Prostate gland (tissue), 2 donors: ENCODE data around the gene TIMM17A.

Experiments
- POLR2AphosphoS5 ChIP-seq: sonication (generic); formaldehyde crosslinking; IDR thresholded peaks from one replicate; pipeline ENCODE4 v1.6.1; 2017; ENCODE audit warnings: antibody characterized with exemption
- TF ChIP-seq, protein P1 (sequence below), 4 experiments: fragments of 200-600 bp in 2 of 4; fragments of 450-650 bp in 2 of 4; sonication (generic) in 2 of 4; IDR thresholded peaks; 1 replicate in 3 of 4; 2 replicates in 1 of 4; pipeline ENCODE4 v1.5.1; 2016 to 2019; ENCODE audit warnings: antibody characterized with exemption in 4 of 4, mild to moderate bottlenecking in 2 of 4, moderate library complexity in 2 of 4

DNA sequence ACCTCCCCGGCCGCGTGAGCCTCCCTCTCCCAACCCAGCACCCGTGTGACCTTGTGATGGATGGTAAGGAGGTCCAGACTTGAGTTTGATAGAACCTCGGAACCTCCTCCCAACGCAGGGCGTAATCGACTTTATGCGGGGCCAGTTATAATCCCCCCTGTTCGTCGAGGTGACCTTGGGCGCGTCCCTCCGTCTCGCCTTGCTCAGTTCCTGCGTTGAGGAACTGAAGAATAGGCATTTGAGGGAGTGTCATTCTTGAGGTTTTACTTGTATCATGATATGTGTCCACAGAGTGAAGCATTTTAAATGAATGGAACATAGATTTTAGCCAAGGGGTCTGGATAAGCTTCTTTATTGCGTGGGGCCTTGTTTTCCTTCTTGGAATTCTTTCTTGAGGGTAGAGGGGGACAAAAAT, 433 bp downstream of the TIMM17A start:
- TF ChIP-seq, protein P1, sequence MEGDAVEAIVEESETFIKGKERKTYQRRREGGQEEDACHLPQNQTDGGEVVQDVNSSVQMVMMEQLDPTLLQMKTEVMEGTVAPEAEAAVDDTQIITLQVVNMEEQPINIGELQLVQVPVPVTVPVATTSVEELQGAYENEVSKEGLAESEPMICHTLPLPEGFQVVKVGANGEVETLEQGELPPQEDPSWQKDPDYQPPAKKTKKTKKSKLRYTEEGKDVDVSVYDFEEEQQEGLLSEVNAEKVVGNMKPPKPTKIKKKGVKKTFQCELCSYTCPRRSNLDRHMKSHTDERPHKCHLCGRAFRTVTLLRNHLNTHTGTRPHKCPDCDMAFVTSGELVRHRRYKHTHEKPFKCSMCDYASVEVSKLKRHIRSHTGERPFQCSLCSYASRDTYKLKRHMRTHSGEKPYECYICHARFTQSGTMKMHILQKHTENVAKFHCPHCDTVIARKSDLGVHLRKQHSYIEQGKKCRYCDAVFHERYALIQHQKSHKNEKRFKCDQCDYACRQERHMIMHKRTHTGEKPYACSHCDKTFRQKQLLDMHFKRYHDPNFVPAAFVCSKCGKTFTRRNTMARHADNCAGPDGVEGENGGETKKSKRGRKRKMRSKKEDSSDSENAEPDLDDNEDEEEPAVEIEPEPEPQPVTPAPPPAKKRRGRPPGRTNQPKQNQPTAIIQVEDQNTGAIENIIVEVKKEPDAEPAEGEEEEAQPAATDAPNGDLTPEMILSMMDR (IDR thresholded peaks at IDR 0.05) = no peak
- TF ChIP-seq POLR2AphosphoS5 = no peak
